Measurements from ENCODE around the gene PROB1. TPM values are rescaled to one million over a fixed set of nuclear protein-coding genes. Genes with fewer than 3 reads are reported as not detected.
A peak's percentile ranks its signal among the peaks of the same experiment; 100 is the strongest.

The PROB1 gene
- total RNA-seq, 1 donor from 2014 or later = 2.2 TPM

GRCh38 chr5:139401546-139401945 is 6.6 kb upstream of the PROB1 start:
- no peaks in the 10 kb centered on the region for H3K9me3 Mint-ChIP-seq (ENCODE audit: low read depth)
- H3K36me3 Mint-ChIP-seq (ENCODE audit: insufficient read depth) = peaks cover 2% of the 10 kb centered on the region
- DNase-seq (ENCODE audit: low spot score, unreplicated experiment) = no peak
- H3K4me1 Mint-ChIP-seq (ENCODE audit: low read depth) = peaks cover 13% of the 10 kb centered on the region
- no peak overlapping the region for H3K27ac Mint-ChIP-seq
- TF ChIP-seq CTCF (IDR thresholded peaks at IDR 0.05; ENCODE audit: unreplicated experiment) = no peak
- H3K4me3 Mint-ChIP-seq (ENCODE audit: low read depth) = peak overlapping the region; percentile 29
- no peaks in the 10 kb centered on the region for H3K27me3 Mint-ChIP-seq

- Mint-ChIP-seq H3K4me3 (ENCODE audit: low read depth) (no peak overlapping the region), H3K9me3 (ENCODE audit: low read depth) (no peaks in the 10 kb centered on the region), H3K36me3 (ENCODE audit: insufficient read depth) (peaks cover 2% of the 10 kb centered on the region), H3K4me1 (ENCODE audit: low read depth) (peaks cover 13% of the 10 kb centered on the region), H3K27ac (no peak overlapping the region), H3K27me3 (peaks cover 11% of the 10 kb centered on the region)
- TF ChIP-seq CTCF (IDR thresholded peaks at IDR 0.05; ENCODE audit: unreplicated experiment) = no peak
- DNase-seq (ENCODE audit: low spot score, unreplicated experiment) = no peak
Measured at GRCh38 chr5:139399501-139400121, 4.7 kb upstream of the PROB1 start.

GRCh38 chr5:139397921-139398320 is 3.0 kb upstream of the PROB1 start:
- H3K4me1 Mint-ChIP-seq (ENCODE audit: low read depth) = peaks cover 4% of the 10 kb centered on the region
- H3K36me3 Mint-ChIP-seq (ENCODE audit: insufficient read depth) = peaks cover 2% of the 10 kb centered on the region
- no peak overlapping the region for H3K4me3 Mint-ChIP-seq (ENCODE audit: low read depth)
- peaks cover 21% of the 10 kb centered on the region for H3K27me3 Mint-ChIP-seq
- no peak for DNase-seq (ENCODE audit: low spot score, unreplicated experiment)
- no peak overlapping the region for H3K27ac Mint-ChIP-seq
- no peaks in the 10 kb centered on the region for H3K9me3 Mint-ChIP-seq (ENCODE audit: low read depth)
- TF ChIP-seq CTCF (IDR thresholded peaks at IDR 0.05; ENCODE audit: unreplicated experiment) = no peak

- no peak overlapping the region for H3K4me3 Mint-ChIP-seq (ENCODE audit: low read depth)
- no peak overlapping the region for H3K27ac Mint-ChIP-seq
- H3K9me3 Mint-ChIP-seq (ENCODE audit: low read depth) = no peaks in the 10 kb centered on the region
- peaks cover 2% of the 10 kb centered on the region for H3K36me3 Mint-ChIP-seq (ENCODE audit: insufficient read depth)
- DNase-seq (ENCODE audit: low spot score, unreplicated experiment) = no peak
- H3K27me3 Mint-ChIP-seq = peaks cover 27% of the 10 kb centered on the region
- H3K4me1 Mint-ChIP-seq (ENCODE audit: low read depth) = peaks cover 2% of the 10 kb centered on the region
- no peak for TF ChIP-seq CTCF (IDR thresholded peaks at IDR 0.05; ENCODE audit: unreplicated experiment)
Measured at GRCh38 chr5:139396691-139397090, 1.8 kb upstream of the PROB1 start.

GRCh38 chr5:139395844-139396640 is 1.1 kb upstream of the PROB1 start:
- Mint-ChIP-seq H3K4me3 (ENCODE audit: low read depth) (no peak overlapping the region), H3K27ac (no peak overlapping the region), H3K27me3 (peaks cover 34% of the 10 kb centered on the region), H3K9me3 (ENCODE audit: low read depth) (no peaks in the 10 kb centered on the region), H3K36me3 (ENCODE audit: insufficient read depth) (no peaks in the 10 kb centered on the region), H3K4me1 (ENCODE audit: low read depth) (peaks cover 2% of the 10 kb centered on the region)
- TF ChIP-seq CTCF (IDR thresholded peaks at IDR 0.05; ENCODE audit: unreplicated experiment) = no peak
- no peak for DNase-seq (ENCODE audit: low spot score, unreplicated experiment)

Data from progenitor cell of endocrine pancreas (in vitro differentiated cells).